ACHN (cell line): ENCODE measurements around the gene OVOL2.
A peak's percentile ranks its signal among the peaks of the same experiment; 100 is the strongest.

ENCODE experiments used
- DNase-seq: peaks from one replicate; pipeline ENCODE4 v3.0.0-alpha.2; 2015
- in situ Hi-C: cut with HindIII; loops from 2 replicates; pipeline ENCODE4 v1.10.0; 2017; ENCODE audit warnings: low sequenced_read_pairs, low pct_ligation_motif_present, low pct_unique_long_range_greater_than_20kb

Gene OVOL2

GRCh38 chr20:17998446-17998845 lies 59.3 kb downstream of the OVOL2 start:
- no peak for DNase-seq
- in situ Hi-C loops = no loop called here

DNA sequence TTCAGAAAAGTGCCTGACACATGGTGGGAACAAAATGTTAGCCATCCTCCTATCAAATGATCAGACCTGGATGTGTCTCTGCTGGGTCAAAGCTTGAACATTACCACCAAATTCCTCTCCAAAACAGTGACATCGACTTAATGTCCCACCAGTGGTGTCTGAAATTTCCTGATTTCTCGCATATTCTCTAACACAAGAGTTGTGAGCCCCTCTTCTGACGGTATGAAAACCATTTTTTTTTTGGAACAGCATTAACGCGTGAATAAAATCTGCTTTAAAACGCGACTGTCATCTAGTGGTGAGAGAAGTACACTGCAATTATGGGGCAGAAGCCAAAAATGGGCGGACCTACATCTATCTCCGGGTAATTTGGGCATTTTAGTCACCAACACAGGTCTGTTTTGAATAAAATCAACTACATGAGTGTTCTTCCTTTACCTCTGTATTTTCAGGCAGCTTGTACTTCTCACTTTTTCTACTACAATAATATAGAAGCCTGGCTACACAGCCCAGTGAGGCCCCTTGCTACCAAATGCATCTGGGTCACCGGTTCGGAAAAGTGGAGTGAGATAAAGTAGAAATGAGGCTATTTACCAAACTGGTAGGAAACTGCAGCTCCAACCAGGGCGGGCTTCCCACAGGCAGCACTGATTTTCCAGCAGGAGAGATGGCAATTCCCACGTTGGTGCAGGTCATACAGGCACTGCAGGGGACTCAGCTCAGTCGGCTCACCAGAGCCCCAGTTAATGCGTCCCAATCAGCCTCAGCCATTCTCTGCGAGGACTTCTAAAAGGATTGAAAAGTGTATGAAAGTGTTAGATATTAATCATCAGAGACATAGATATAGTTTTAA lies 61.5 kb downstream of the OVOL2 start:
- in situ Hi-C loops = no loop called here
- peak; percentile 50 for DNase-seq

DNA sequence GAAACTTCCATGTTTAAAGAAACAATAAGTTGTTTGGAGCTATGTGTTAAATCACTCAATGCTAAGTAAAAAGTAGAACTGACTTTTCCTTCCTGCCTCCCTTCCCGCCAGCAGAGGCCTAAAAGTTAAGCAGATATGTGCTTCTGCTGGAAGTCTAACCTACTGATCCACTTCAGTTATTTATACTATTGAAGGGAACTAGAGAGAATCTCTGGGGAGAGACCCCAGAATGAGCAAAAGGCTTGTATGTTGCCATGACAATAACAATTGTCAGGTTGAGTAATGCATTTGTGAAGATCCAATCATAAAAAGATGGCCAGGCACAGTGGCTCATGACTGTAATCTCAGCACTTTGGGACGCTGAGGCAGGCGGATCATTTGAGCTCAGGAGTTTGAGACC lies 64.2 kb downstream of the OVOL2 start:
- DNase-seq = no peak
- in situ Hi-C loops = no loop called here

DNA sequence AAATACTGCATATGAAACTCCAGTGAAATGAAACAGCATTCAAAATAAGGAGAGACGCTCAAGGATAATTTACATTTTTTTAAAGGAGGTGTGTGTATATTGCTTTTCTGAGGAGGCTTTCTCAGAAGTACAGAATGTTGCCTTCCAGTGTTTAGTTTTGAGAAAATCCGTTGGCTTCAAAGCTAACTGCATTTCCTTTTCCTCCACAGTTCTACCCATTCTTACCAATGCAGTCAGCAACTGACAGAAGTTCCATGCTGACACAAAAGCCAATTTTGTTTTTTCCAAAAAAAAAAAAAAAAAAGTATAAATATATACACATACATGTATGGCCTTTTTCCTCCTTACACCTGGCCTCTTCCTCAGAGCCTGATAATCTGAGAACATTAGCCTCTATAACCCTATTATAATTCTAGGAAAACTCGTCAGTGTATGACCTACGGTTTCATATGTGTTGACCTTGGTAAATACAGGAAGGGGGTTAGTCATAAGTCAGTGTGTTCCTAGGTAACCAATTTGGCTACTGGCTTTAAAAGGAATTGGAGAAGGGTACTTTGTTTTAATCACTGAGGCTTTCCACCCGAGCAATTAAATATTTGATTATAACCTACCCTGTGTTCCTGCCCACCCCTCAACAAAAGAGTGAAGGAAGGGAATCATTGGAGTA lies 64.7 kb downstream of the OVOL2 start:
- in situ Hi-C loops = no loop called here
- DNase-seq = no peak

- in situ Hi-C loops = no loop called here
- DNase-seq = no peak
Observed at GRCh38 chr20:17992224-17992637, 65.5 kb downstream of the OVOL2 start.

DNA sequence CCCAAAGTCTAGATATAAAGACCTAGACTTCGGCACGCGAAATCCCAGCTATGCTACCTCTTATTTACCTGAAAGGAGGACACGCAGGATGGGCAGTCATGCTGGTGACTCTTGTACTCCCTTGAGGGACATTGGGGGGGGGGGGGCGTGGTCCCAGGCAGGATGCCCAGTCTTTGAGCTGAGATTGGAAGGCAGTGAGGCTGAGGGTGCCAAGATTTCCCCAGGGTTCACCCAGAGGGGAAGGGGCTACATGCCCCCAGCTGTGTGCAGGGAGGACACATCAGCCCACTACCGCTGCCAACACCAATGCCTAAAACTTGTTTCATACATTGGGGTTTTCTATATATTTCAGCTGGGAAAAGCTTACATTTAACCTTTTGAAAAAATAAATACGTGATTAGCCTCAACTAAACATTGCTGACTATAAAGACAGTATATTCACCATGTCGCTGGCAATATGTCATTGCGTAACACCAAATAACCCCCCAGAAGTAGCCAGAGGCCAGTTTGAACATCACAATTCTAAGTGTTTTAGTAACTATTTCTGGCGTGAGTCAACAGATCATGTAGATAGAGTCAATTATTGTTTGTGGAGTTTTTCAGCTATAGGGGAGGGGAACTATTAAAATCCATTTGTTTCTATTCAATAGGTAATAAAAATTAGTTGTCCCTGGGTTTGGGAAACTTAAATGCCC lies 67.3 kb downstream of the OVOL2 start:
- DNase-seq = no peak
- in situ Hi-C loops = no loop called here

GRCh38 chr20:17987988-17988387 lies 69.7 kb downstream of the OVOL2 start:
- in situ Hi-C loops = no loop called here
- DNase-seq = no peak

GRCh38 chr20:17985388-17986018 lies 72.2 kb downstream of the OVOL2 start:
- DNase-seq = no peak
- in situ Hi-C loops = no loop called here

DNA sequence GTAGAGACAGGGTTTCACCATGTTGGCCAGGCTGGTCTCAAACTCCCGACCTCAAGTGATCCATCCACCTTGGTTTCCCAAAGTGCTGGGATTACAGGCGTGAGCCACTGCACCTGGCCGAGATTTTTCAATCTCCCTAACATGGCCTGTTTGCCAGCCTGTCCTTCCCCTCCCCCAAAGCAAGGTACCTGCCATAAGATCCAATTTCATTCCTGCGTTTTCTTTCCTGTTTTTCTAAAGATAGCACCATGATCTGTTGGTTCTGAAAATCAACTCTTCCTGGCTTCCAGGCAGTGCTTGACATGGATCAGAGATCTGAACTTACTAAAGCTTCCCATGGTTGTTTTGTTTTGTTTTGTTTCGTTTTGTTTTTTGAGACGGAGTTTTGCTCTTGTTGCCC lies 81.4 kb downstream of the OVOL2 start:
- no peak for DNase-seq
- in situ Hi-C loops = no loop called here
